ENCODE results near the gene NR2F2. TPM values are rescaled to one million over a fixed set of nuclear protein-coding genes. Genes with fewer than 3 reads are reported as not detected.

The NR2F2 gene
- total RNA-seq, 2 donors from 2014 or later, result 41.2 to 43.5 TPM

GRCh38 chr15:96328181-96328876 is 2.2 kb upstream of the NR2F2 start:
- no peak for DNase-seq
- intact Hi-C loops (cut with DNase I), result loop anchor here in 1 of 2 donors (10.0 kb wide), 1 partner anchor 1064 kb away; no protein-coding TSS in a partner anchor
- no peak for ATAC-seq

- ATAC-seq (no peak), DNase-seq (no peak)
- intact Hi-C loops (cut with DNase I), result loop anchor here in 1 of 2 donors (10.0 kb wide), 1 partner anchor 1064 kb away; no protein-coding TSS in a partner anchor
Measured at GRCh38 chr15:96328877-96329195, 1.7 kb upstream of the NR2F2 start.

- no peak for DNase-seq
- intact Hi-C loops (cut with DNase I), result loop anchor here in 1 of 2 donors (10.0 kb wide), 1 partner anchor 1065 kb away; no protein-coding TSS in a partner anchor
- ATAC-seq, result no peak
Measured at GRCh38 chr15:96329403-96329981, 1.0 kb upstream of the NR2F2 start.

- peak; percentile 84 for DNase-seq
- intact Hi-C loops (cut with DNase I), result no loop called here
- no peak for ATAC-seq
Measured at GRCh38 chr15:96330064-96330449, 443 bp upstream of the NR2F2 start.

- no peak for DNase-seq
- intact Hi-C loops (cut with DNase I), result no loop called here
Measured at GRCh38 chr15:96331144-96331944, 844 bp downstream of the NR2F2 start.

GRCh38 chr15:96331945-96332636 is 1.6 kb downstream of the NR2F2 start:
- intact Hi-C loops (cut with DNase I), result no loop called here
- DNase-seq (peak; percentile 46), ATAC-seq (no peak)

More at GRCh38 chr15:96331144-96331944, 844 bp downstream of the NR2F2 start:
- ATAC-seq, result peak in 1 of 2 donors; percentile 12

- intact Hi-C loops (cut with DNase I), result no loop called here
- no peak for ATAC-seq
- no peak for DNase-seq
Measured at GRCh38 chr15:96332637-96333121, 2.2 kb downstream of the NR2F2 start.

GRCh38 chr15:96333131-96334016 is 2.9 kb downstream of the NR2F2 start:
- DNase-seq, result no peak
- intact Hi-C loops (cut with DNase I), result no loop called here

GRCh38 chr15:96334017-96334704 is 3.7 kb downstream of the NR2F2 start:
- intact Hi-C loops (cut with DNase I), result no loop called here
- DNase-seq (no peak), ATAC-seq (no peak)

More at GRCh38 chr15:96333131-96334016, 2.9 kb downstream of the NR2F2 start:
- peak; percentile 3 to 4 for ATAC-seq

- ATAC-seq, result no peak
- intact Hi-C loops (cut with DNase I), result no loop called here
- no peak for DNase-seq
Measured at GRCh38 chr15:96334705-96335410, 4.4 kb downstream of the NR2F2 start.

GRCh38 chr15:96335411-96336024 is 5.0 kb downstream of the NR2F2 start:
- intact Hi-C loops (cut with DNase I), result no loop called here
- ATAC-seq, result no peak
- no peak for DNase-seq

GRCh38 chr15:96336108-96336595 is 5.7 kb downstream of the NR2F2 start:
- ATAC-seq (no peak), DNase-seq (no peak)
- intact Hi-C loops (cut with DNase I), result no loop called here

- intact Hi-C loops (cut with DNase I), result no loop called here
- ATAC-seq (no peak), DNase-seq (no peak)
Measured at GRCh38 chr15:96336596-96337364, 6.3 kb downstream of the NR2F2 start.

GRCh38 chr15:96337365-96338023 is 7.0 kb downstream of the NR2F2 start:
- no peak for ATAC-seq
- intact Hi-C loops (cut with DNase I), result no loop called here
- no peak for DNase-seq

- DNase-seq (no peak), ATAC-seq (no peak)
- intact Hi-C loops (cut with DNase I), result no loop called here
Measured at GRCh38 chr15:96338074-96338765, 7.7 kb downstream of the NR2F2 start.

All from left cardiac atrium (tissue), 4 donors.